Natural killer cell (primary cell): ENCODE measurements around the gene CSAD. TPM values are rescaled to one million over a fixed set of nuclear protein-coding genes. Genes with fewer than 3 reads are reported as not detected.

Experiments
- ATAC-seq, 3 donors: fragments of 150-1000 bp in 2 of 3; fragments of 200-7000 bp in 1 of 3; cut with Tn5 transposase; 1 replicate in 1 of 3; 2 replicates in 2 of 3; pipeline ENCODE4 v1.10.0; 2021; ENCODE audit warnings: mild to moderate bottlenecking in 2 of 3, moderate library complexity in 2 of 3
- DNase-seq, 2 donors: peaks; one replicate each; pipeline versions ENCODE4 v3.0.0 to v3.0.0-alpha.2; 2013 to 2021; ENCODE audit warnings: mixed read lengths in 1 of 2
- H3K27ac ChIP-seq: one replicate; pipeline ENCODE4 v1.5.1; 2013; ENCODE audit warnings: mild to moderate bottlenecking, low read length
- H3K27me3 ChIP-seq: one replicate; pipeline ENCODE4 v1.6.1; 2013; ENCODE audit warnings: low read length; ENCODE audit not compliant: control insufficient read depth, insufficient read depth
- H3K36me3 ChIP-seq: one replicate; pipeline ENCODE4 v1.6.1; 2013; ENCODE audit warnings: low read length; ENCODE audit not compliant: control insufficient read depth, insufficient read depth
- H3K4me1 ChIP-seq: one replicate; pipeline ENCODE4 v1.6.1; 2013; ENCODE audit warnings: low read length; ENCODE audit not compliant: control insufficient read depth, insufficient read depth
- H3K4me3 ChIP-seq: one replicate; pipeline ENCODE4 v1.5.1; 2013; ENCODE audit warnings: low read length
- H3K9me3 ChIP-seq: one replicate; pipeline ENCODE4 v1.6.1; 2013; ENCODE audit warnings: low read length; ENCODE audit not compliant: control insufficient read depth, insufficient read depth
- H3K27ac Mint-ChIP-seq, 2 donors: one replicate each; pipeline ENCODE4 v1.8.0; 2022; ENCODE audit warnings: mild to moderate bottlenecking in 2 of 2, mixed read lengths in 2 of 2, moderate library complexity in 1 of 2
- H3K27me3 Mint-ChIP-seq, 2 donors: one replicate each; pipeline ENCODE4 v1.8.0; 2022; ENCODE audit warnings: low read depth in 2 of 2, mixed read lengths in 2 of 2
- H3K36me3 Mint-ChIP-seq: one replicate; pipeline ENCODE4 v1.8.0; 2022; ENCODE audit warnings: mixed read lengths
- H3K4me1 Mint-ChIP-seq, 2 donors: one replicate each; pipeline ENCODE4 v1.8.0; 2022; ENCODE audit warnings: mixed read lengths in 2 of 2
- H3K4me3 Mint-ChIP-seq: one replicate; pipeline ENCODE4 v1.8.0; 2022; ENCODE audit warnings: mild to moderate bottlenecking, moderate library complexity, mixed read lengths
- H3K9me3 Mint-ChIP-seq, 2 donors: one replicate each; pipeline ENCODE4 v1.8.0; 2022; ENCODE audit warnings: mixed read lengths in 2 of 2
- CTCF ChIP-seq: fragments of 200-600 bp; IDR thresholded peaks from one replicate; pipeline ENCODE4 v1.8.0; 2022; ENCODE audit warnings: antibody characterized with exemption
- WGBS: methylation state at CpG from one replicate; pipeline ENCODE4 v1.1.7; 2013; ENCODE audit warnings: missing lambda C conversion rate; ENCODE audit not compliant: insufficient coverage; 5-methylcytosine and 5-hydroxymethylcytosine counted together
- intact Hi-C: fragments of 100-400 bp; cut with micrococcal nuclease; formaldehyde crosslinking; loops from one replicate; pipeline ENCODE4 v1.14.2; 2022
- total RNA-seq, 4 donors: library from RNA; stranded (reverse); fragments of 120-200 nt in 1 of 4; gene quantifications; one replicate each; pipeline versions ENCODE4 v1.2.3 to v1.2.4, GENCODE V29; 2013 to 2022

CSAD gene
- total RNA-seq, 3 donors from 2014 or later (not counting 1 experiment from before 2014, with no cell fraction given), result 50.8 to 54.4 (median 53.0) TPM

GRCh38 chr12:53225635-53226424 is 45.1 kb upstream of the CSAD start:
- ATAC-seq (no peak), DNase-seq (no peak)
- intact Hi-C loops, result no loop called here
- Histone ChIP-seq H3K4me1 (peaks cover 35% of the 10 kb centered on the region), H3K27ac (no peak overlapping the region), H3K27me3 (no peaks in the 10 kb centered on the region), H3K36me3 (peaks cover 2% of the 10 kb centered on the region), H3K9me3 (no peaks in the 10 kb centered on the region), H3K4me3 (no peak overlapping the region)
- no peaks in the 10 kb centered on the region for H3K9me3 Mint-ChIP-seq
- no peaks in the 10 kb centered on the region for H3K27me3 Mint-ChIP-seq
- no peaks in the 10 kb centered on the region for H3K36me3 Mint-ChIP-seq
- peaks cover 33 to 66% of the 10 kb centered on the region in 2 donors for H3K4me1 Mint-ChIP-seq
- H3K4me3 Mint-ChIP-seq, result no peak overlapping the region
- no peak for TF ChIP-seq CTCF
- 98% methylated on average over 9 of the region's 10 CpGs for WGBS
- peak overlapping the region in 1 of 2 donors; percentile 36 for H3K27ac Mint-ChIP-seq

GRCh38 chr12:53224897-53225634 is 44.3 kb upstream of the CSAD start:
- ATAC-seq, result no peak
- Histone ChIP-seq H3K4me3 (no peak overlapping the region), H3K27me3 (no peaks in the 10 kb centered on the region), H3K27ac (no peak overlapping the region), H3K4me1 (peaks cover 35% of the 10 kb centered on the region), H3K36me3 (peaks cover 2% of the 10 kb centered on the region), H3K9me3 (no peaks in the 10 kb centered on the region)
- H3K27ac Mint-ChIP-seq, result peak overlapping the region in 1 of 2 donors; percentile 36
- H3K4me3 Mint-ChIP-seq, result no peak overlapping the region
- intact Hi-C loops, result loop anchor here (5.0 kb wide), 2 partner anchors 42 to 72 kb away; partner anchors contain the start of genes ESPL1, MYG1 and PFDN5
- H3K36me3 Mint-ChIP-seq, result no peaks in the 10 kb centered on the region
- no peaks in the 10 kb centered on the region for H3K27me3 Mint-ChIP-seq
- no peaks in the 10 kb centered on the region for H3K9me3 Mint-ChIP-seq
- WGBS, result 92% methylated on average over 10 of the region's 10 CpGs
- TF ChIP-seq CTCF, result no peak
- DNase-seq, result no peak
- peaks cover 34 to 67% of the 10 kb centered on the region in 2 donors for H3K4me1 Mint-ChIP-seq

GRCh38 chr12:53224061-53224896 is 43.6 kb upstream of the CSAD start:
- H3K27me3 Mint-ChIP-seq, result no peaks in the 10 kb centered on the region
- Histone ChIP-seq H3K9me3 (no peaks in the 10 kb centered on the region), H3K36me3 (peaks cover 2% of the 10 kb centered on the region), H3K27ac (no peak overlapping the region), H3K27me3 (no peaks in the 10 kb centered on the region), H3K4me1 (peaks cover 40% of the 10 kb centered on the region), H3K4me3 (no peak overlapping the region)
- ATAC-seq (no peak), DNase-seq (peak in 1 of 2 donors; percentile 37)
- H3K4me1 Mint-ChIP-seq, result peaks cover 40 to 66% of the 10 kb centered on the region in 2 donors
- no peaks in the 10 kb centered on the region for H3K9me3 Mint-ChIP-seq
- intact Hi-C loops, result loop anchor here (5.0 kb wide), 2 partner anchors 43 to 73 kb away; partner anchors contain the start of genes ESPL1, MYG1 and PFDN5
- peak overlapping the region; percentile 38 for H3K4me3 Mint-ChIP-seq
- H3K36me3 Mint-ChIP-seq, result no peaks in the 10 kb centered on the region
- 74% methylated on average over 11 of the region's 11 CpGs for WGBS
- H3K27ac Mint-ChIP-seq, result peak overlapping the region; percentile 63 to 99
- TF ChIP-seq CTCF, result no peak
